GM18909 (cell line): ENCODE results near the gene PLXNA2.
A peak's percentile ranks its signal among the peaks of the same experiment; 100 is the strongest.

Experiments used
- ATAC-seq: cut with Tn5 transposase; IDR thresholded peaks from one replicate; pipeline ENCODE4 v1.9.1; 2021; ENCODE audit warnings: mild to moderate bottlenecking; ENCODE audit not compliant: unreplicated experiment, poor library complexity

PLXNA2 gene

DNA sequence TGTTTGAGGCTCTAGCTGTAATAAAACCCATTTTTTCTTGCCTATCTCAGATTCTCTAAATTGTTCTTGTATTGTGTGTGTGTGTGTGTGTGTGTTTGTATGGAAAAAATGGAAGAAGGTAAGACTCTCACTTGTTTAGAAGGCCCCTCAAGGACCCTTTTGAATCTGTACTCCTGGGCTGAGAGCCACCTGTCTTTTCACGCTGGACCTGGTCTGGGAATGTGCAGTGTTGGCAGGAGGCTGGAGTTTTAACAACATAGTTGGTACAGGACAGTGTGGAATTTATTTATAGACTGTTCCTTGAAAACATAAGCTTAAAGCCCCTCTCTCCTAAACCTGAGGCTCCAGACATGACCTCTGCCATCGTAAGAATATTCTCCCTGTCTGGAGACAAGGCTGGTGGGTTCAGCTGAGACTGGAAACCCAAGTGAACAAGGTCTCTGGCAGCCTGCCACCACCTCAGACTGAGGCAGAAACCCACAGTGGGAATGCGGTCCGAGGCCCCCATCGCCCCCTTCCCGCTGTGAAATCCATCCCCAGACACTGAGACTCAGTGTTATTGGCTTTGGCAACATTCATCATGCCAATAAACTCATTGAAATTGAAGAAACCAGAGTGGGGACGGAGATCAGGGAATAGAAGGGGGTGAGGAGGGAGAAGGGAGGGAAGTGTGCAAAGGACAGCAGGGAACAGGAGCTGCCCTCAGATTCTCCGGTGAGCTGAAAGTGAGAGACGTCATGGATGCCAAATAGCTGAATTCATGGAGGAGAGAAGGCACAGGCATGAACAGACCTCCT, 24.6 kb upstream of the PLXNA2 start:
- no peak for ATAC-seq

DNA sequence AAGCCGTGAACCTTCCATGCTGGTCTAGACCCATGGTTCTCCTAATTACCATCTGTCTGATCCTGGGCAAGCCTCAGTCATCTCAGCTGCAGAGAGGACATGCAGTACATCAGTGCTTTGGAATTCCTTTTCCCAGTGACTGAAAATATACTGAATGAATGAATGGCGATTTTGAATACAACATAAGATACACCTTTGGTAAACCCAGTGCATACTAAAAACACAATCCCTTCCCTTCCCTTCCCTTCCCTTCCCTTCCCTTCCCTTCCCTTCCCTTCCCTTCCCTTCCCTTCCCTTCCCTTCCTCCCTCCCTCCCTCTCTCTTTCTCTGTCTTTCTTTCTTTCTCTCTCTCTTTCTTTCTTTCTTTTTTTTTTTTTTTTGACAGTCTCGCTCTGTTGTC, 21.3 kb upstream of the PLXNA2 start:
- ATAC-seq: no peak

DNA sequence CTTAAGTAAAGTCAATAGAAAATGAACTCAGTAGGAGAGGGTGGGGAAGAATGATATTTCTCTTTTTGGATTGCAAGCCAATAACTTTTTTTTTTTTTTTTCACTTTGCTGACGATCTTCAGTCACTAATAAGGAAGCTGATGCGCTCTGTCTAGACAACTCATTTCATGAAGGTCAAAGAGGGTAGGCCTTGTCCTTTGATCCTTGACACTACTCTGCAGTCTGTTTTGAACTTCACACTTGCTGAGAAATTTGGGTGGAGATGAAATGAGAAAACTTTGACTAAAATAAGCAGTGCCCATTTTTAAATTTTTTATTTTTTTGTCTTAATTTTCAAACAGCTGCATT, 20.9 kb upstream of the PLXNA2 start:
- no peak for ATAC-seq

DNA sequence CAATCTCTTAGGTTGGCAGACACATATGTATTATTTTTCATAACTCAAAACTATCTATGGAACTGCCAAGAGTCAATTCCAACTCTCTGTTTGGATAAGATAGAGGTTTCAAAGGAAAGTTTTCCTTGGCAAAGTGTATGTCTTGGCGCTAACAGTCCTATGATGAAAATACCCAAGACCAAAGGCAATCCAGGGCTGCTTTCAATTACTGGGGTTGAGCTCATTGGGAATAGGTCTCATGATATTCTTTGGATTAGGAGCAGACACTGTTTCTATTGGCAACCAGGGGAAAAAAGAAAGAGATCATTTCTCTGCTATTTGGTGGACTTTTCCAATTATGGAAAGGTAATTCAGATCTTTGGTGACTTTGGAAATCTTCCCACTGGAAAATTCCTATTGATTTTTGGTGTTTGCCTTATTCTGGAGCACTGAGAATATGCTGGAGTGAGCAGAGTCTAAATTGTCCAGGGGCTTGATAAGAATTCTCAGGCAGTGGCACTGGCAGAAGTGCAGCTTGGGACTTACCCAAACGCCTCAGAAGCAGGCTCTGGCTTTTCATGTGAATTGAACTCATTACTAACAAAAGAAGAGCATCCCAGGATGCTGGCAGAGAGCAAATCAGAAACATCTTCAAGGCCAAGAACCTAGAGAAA, 20.4 kb upstream of the PLXNA2 start:
- ATAC-seq: no peak

DNA sequence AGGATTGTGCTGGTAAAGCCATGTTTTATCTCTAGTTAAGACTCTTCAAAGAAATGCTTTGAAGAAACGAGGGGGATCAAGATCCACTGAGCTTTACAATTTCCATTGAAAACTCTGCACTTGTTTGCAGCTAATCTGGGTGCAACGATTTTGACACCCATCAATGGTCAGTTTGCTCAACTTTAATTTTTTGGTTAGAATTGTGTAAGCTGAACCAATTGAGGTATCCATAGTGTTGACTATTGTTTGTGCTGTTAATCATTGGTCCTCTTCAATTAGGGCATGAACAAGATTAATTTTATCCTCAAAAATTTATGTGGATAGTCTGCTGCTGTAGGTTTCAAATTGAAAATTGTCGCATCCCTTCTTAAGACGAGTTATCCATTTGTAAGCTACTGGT, 17.7 kb upstream of the PLXNA2 start:
- ATAC-seq: no peak

DNA sequence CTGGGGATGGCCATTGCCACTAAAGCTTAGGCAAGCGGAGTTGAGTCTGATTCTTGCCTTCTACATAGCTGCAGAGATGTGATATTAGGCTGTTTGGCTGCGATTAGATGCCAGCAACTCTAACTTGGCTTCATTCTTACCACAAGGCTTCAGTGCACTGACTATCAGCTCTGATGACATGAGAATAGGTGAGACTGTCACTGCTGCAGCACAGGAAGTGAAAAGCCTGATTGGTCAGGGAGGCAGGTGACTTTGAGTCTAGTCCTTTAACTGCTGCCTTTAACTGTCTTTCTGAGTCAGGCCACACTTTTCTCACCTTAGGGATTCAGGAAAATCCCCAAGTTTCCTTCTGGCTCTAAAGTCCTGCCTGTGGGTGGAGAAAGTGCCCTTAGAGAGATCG, 14.1 kb upstream of the PLXNA2 start:
- ATAC-seq: no peak

DNA sequence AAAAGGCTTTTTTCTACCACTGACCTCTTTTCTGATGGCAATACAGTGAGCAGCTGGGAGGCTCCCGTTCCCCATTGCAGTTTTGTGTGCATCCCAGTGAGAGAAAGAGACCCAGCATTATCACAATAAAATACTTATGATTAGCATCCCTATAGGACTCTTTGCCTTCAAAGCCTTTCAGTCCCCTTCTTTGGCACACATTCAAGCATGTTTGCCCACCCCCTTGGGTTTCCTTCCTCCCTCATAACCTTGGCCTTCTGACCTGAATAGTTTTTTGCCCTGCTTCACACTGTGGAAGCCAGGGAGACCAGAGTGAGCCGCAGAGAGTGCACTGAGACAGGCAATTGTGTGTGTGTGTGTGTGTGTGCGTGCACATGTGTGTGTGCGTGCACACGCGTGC, 13.2 kb upstream of the PLXNA2 start:
- no peak for ATAC-seq

DNA sequence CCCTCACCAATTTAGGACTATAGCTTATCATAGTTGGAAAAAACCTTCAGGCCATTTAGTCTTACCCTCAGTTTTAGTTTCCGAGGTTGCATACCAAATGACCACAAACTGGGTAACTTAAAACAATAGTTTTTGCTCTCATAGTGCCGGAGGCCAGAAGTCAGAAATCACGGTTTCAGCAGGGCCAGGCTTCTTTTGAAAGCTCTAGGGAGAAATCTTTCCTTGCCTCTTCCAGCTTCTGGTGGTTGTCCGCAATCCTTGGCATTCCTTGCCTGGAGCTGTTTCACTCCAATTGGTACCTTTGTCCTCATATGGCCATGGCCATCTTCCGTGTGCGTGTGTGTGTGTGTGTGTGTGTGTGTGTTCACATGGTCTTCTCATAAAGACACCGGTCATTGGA, 12.4 kb upstream of the PLXNA2 start:
- ATAC-seq: no peak

DNA sequence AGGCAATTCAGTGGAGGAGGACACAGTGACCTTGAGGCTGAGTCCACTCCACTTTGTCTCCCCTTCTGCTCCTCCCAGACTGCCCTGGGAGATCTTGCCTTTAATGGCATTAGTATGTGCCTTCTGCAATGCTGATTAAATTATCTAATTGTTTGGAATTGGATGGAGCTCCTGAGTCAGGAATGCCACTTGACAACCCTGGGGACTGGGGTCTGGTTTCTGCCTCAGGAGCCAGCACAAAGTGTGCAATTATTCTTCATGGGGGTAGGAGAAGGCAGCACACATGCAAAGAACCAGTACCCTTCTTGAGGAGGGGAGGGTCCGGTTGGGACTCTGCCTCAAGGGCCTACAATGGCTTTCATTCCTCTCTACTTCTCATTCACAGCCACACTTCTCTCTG, 11.9 kb upstream of the PLXNA2 start:
- no peak for ATAC-seq

DNA sequence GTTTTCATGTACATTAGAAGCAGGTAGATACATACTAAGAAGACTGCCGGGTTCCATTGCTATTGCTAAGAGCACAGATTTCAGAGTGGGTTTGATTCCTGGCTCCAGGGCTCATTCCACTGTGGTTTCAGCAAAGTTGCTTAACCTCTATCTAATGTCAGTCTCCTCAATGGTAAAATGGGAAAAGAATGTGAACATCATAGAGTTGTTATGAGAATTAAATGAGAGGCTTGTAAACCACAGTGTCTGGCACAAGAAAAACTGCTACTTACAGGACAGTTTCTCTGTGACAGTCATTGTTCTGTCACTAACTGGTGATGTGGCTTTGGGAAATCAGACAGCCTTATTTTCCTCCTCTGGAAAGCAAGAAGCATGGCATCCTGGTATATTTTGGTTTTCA, 10.7 kb upstream of the PLXNA2 start:
- ATAC-seq: no peak

DNA sequence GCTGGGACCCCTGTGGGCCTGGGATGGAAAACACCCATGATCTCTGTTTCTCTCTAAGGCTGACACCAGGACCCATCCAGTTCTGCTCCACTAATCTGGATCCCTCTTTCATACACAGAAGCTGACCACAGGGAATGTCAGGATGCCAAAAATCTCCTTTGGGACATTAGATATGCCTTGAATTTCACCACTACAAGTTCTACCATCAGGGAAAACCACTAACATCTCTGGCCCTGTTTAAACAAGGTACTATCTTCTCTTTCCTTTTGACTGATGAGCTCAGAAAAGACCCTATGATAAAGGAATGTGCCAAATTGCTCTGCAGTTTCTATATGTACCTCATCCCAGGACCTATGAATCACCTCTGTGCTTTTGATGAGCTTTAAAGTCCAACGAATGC, 10.2 kb upstream of the PLXNA2 start:
- ATAC-seq: no peak

DNA sequence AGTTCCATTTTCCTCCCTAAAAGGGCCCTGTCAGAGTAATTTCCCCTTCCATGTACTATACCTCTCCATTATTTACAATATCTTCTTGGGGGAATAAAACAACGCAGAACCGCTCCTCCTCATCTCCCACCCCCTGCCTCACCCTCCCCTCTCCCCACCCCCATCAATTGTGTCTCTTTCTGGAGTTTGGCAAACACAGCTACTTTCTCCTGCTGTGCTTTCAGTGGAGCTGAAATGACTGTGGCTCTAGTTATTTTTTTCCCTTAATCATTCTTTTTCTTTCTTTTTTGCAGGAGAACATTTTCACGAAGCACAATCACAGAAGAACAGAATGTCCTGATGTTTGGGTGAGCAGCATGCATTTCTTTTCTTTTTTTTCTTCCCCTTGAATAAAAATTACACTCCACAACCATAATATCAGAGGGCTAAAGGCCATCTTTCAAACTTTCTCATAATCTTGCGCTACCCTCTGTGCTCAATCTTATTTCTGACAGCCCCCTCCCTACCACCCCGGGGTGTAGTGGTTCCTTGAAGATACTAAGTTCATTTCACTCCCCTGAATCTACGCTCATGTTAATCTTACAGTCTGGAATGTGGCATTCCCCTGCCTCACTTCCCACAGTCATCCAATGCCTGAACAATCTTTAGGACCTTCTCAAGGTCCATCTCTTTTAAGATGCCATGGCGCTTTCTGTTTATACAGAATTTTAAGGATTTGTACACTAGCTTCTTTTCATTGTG, 8.8 kb upstream of the PLXNA2 start:
- ATAC-seq: no peak

DNA sequence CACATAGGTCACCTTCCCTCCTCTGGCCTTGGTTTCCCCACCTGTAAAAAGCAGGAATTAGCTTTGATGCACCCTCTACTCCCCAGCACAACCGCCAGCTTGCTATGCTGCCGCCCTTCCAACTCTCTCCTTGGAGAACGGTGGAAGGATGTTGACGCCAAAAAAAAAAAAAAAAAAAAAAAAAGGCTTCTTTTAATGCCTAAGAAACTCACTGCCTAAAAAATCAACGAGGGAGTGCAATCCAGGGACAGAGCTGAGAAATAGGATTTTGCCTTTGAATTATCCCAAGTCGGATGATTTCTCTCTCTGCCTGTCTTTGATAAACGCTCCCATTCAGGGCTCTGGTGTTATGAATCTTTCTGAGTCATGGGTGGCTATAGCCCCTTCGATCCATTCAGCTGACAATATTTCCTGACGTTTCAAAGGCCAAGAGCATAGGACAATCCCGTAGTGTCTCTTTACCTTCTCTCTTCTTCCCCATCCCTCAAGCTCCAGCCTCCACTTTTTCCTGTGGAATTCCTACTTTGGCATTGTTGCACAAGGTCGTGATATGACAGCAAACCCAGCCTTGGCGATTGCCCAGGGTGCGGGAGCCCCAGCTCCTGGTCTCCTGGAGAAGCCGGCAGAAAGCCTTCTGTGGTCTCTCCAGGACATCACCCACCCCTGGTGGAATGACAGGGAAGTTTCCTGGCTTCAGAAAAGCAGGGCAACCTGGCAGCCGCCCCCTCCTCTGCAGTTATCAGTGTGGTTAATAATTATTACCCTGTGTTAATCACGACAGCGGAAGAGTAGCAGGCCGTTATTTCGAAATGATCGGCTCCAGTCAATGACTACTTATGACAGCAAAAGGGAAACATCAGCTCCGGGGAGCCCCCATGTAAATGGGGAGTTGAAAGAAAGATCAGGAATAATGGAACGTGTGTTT, 8.0 kb upstream of the PLXNA2 start:
- no peak for ATAC-seq

DNA sequence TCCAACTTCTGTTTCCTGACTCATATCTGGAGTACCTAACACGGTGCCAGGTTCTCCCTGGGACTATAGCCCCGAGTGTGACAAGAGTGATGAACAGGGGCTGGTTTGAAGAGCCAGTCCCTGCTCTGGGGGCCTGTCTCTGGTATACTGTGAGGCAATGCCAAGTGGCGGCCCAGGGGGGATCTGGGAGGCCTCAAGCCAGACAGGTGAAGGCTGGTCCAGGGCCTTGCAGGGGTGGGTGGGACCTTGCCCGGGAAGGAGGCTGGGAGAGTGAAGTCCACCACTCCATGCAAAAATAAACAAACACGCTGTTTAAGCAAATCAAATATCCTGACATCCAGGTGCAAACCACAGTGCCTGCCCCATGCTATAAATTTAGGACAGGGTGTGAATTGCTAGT, 6.8 kb upstream of the PLXNA2 start:
- ATAC-seq: no peak

DNA sequence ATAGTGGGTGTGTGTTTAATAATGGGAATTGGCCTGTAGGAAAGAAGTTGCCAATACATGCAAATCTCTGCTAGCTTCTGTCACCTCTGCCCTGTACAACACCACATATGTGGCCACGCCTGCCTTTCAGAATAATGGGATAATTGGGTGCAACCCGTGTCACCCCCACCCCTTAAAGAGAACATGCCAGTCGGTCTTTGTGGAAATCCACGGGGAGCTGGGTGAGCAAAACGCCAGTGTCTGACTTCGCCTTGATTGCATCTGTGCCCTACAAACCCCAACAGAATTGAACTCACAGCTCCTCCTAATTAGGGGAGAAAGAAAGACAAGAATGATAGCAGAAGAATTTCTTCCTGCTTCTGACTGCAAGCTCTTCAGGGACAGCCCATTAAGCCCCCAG, 6.4 kb upstream of the PLXNA2 start:
- no peak for ATAC-seq

DNA sequence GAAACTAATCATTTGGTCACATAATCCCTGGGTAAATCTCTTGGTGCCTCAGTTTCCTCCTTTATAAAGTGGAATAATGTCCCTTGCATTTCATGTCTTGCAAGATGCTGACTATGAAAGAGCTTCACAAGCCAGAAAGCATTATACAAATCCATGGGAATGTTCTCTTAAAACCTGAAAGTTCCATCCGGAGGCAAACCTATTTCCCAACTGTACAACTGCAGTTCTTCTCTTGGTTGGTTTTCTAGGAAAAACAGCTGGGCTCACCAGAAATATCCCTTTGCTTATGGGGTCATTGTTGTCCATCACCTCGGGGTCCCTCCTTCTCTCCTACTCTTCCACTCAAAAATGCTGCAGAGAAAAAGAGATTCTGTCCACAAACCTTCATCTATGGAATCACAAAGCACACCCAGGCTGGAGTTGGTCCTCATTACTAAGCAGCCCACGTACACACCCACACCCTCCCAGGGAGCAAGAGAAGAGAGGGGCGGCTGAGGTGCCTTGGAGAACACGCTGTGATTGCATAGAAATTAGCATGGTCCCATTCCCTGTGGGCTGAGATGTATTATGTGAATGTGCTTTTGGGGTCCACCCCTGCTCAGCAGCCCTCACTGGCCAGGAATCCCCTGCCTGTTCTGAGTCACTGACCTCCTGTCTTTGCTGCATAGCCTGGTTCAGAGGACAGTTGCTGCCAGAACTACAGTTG, 5.0 kb upstream of the PLXNA2 start:
- no peak for ATAC-seq

DNA sequence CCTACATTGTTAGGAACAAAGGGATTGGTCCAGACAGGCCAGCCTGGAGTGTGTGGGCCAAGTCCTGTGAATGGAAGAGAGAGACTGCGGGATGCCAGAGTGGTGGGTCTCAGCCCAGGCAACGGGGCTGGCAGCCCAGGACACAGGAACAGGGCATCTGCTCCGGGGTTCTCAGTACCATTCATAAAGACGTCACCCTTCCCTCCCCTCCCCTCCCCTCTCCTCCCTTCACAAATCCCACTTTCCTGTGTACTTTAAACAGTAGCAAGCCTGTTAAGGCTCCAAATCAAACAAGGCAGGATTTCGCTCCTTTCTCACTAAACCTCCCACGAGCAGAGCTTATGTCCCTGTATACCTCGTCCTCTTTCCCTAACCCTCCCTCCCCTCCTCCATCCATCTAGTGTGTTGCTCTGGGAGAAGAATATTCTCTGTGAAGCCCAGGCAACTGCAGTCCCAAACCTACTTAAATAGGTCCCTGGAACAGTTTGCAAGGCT, 4.2 kb upstream of the PLXNA2 start:
- no peak for ATAC-seq

DNA sequence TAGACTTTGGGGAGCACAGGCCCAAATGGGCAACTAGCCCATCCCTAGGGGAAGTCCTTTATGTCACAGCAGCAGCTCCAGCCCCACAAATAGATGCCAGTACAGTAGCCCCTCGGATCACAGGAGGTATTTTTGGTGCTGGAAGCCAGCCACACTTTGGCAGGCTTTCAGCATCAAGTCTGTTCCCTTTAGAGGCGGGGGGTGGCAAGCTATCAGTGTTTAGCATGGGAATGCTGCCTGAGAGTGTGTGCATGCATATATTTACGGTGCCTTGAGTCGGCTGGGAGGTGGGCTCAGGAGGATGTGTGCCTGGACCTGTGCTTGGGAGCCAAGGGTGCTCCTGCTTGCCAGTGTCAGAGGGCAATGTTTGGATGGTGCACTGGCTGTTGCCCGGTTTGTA, 3.5 kb upstream of the PLXNA2 start:
- ATAC-seq: no peak

DNA sequence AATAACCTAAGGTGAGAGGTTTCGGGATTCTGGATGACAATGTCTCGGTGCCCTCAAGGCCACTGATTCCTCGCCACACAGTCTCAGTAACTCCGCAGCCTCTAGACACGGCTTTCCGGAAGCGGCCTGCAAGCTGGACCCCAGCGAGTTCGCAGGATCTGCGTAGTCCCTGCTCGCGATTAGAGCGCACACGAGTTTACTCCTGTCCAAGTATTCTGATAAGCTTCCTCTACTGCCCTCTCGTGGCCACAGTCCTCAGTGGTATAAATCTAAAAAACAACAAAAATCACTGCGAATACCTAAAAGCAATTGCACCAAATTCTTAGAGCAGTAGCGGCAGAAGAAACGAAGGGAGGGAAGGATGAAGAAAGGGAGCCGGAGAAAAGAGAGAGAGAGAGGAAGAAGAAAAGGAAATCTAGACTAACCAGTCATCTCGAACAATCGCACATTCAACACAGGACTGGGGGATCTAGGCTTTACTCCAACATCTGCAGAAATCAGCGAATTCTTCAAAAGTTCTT, 1.1 kb upstream of the PLXNA2 start:
- ATAC-seq: peak; percentile 73
